ENCODE measurements around the gene GATD1.

- TF ChIP-seq ZC3H4 (CRISPR knock-in tag; IDR thresholded peaks at IDR 0.05; ENCODE audit: borderline replicate concordance) (no peak), BMI1 (IDR thresholded peaks at IDR 0.05; ENCODE audit: low read length) (no peak), MIER1 (IDR thresholded peaks at IDR 0.05; ENCODE audit: low read depth) (no peak), SIN3A (IDR thresholded peaks at IDR 0.05; ENCODE audit: borderline replicate concordance in 2 of 2, control insufficient read depth in 1 of 2, low read depth in 2 of 2, low read length in 2 of 2) (no peak), OTX1 (CRISPR knock-in tag; IDR thresholded peaks at IDR 0.05) (no peak), REST (IDR thresholded peaks at IDR 0.05; ENCODE audit: borderline replicate concordance) (no peak), REST (CRISPR knock-in tag; IDR thresholded peaks at IDR 0.05; ENCODE audit: low read depth) (no peak), SMARCB1 (IDR thresholded peaks at IDR 0.05; ENCODE audit: insufficient read length, low read depth) (no peak), YY1 (IDR thresholded peaks at IDR 0.05; ENCODE audit: borderline replicate concordance in 1 of 3, control insufficient read depth in 1 of 3, extremely low read depth in 1 of 3, insufficient read depth in 3 of 3, insufficient read length in 1 of 3, insufficient replicate concordance in 2 of 3, low read depth in 1 of 3, low read length in 2 of 3) (peak in 1 of 3 experiments; percentile 7), EP300 (IDR thresholded peaks at IDR 0.05; ENCODE audit: low read length) (no peak), POLR2A (conservative IDR thresholded peaks at IDR 0.05) (no peak), SREBF1 (IDR thresholded peaks at IDR 0.05; ENCODE audit: borderline replicate concordance, low read depth, low read length) (no peak), TCF7L2 (IDR thresholded peaks at IDR 0.05; ENCODE audit: low read depth, low read length) (no peak), RCOR1 (IDR thresholded peaks at IDR 0.05; ENCODE audit: borderline replicate concordance in 1 of 2, low read depth in 2 of 2, low read length in 2 of 2) (no peak), CTCF (IDR thresholded peaks at IDR 0.05 in 2 of 3, conservative IDR thresholded peaks at IDR 0.05 in 1 of 3; ENCODE audit: insufficient read depth in 2 of 3, low read depth in 1 of 3, low read length in 3 of 3) (no peak)
These were observed 19.4 kb upstream of the GATD1 start for GRCh38 chr11:796565-797295.

Data from K562 (cell line).